Esophagus squamous epithelium (tissue), 4 donors: ENCODE results near the gene ASXL3.

Experiments
- POLR2A ChIP-seq, 4 donors: fragments of 450-650 bp; IDR thresholded peaks; one replicate each; pipeline ENCODE4 v1.6.1; 2017; ENCODE audit warnings: antibody characterized with exemption in 4 of 4, mild to moderate bottlenecking in 4 of 4, moderate library complexity in 3 of 4
- TF ChIP-seq, protein P1 (sequence below), 6 experiments: fragments of 450-650 bp in 4 of 6; fragments of 200-600 bp in 2 of 6; sonication (generic) in 2 of 6; IDR thresholded peaks; one replicate each; pipeline ENCODE4 v1.5.1; 2016 to 2019; ENCODE audit warnings: antibody characterized with exemption in 6 of 6, mild to moderate bottlenecking in 4 of 6, moderate library complexity in 4 of 6

DNA sequence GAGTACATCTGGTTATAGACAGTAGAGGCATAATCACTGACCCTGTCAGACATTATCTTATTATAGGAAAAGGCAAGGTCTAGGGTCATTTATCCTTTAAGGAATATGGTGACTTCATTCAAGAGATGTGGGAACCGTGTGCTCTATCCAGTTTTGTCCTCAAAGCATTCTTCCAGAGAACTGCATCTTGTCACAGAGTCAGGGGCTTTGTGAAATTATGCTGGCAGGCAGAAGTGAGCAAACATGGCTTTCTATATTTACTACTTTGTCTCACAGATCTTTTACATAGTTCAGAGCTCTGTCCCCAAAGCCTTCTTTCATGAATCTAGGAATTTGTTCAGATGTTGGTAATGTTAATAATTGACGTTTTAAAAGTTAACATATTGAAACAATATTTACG, 177.4 kb downstream of the ASXL3 start:
- TF ChIP-seq, protein P1, sequence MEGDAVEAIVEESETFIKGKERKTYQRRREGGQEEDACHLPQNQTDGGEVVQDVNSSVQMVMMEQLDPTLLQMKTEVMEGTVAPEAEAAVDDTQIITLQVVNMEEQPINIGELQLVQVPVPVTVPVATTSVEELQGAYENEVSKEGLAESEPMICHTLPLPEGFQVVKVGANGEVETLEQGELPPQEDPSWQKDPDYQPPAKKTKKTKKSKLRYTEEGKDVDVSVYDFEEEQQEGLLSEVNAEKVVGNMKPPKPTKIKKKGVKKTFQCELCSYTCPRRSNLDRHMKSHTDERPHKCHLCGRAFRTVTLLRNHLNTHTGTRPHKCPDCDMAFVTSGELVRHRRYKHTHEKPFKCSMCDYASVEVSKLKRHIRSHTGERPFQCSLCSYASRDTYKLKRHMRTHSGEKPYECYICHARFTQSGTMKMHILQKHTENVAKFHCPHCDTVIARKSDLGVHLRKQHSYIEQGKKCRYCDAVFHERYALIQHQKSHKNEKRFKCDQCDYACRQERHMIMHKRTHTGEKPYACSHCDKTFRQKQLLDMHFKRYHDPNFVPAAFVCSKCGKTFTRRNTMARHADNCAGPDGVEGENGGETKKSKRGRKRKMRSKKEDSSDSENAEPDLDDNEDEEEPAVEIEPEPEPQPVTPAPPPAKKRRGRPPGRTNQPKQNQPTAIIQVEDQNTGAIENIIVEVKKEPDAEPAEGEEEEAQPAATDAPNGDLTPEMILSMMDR (IDR thresholded peaks at IDR 0.05), result no peak
- no peak for TF ChIP-seq POLR2A (IDR thresholded peaks at IDR 0.05)
